NCI-H1105 (cell line): ENCODE measurements around the gene UBE2I.
A peak's percentile ranks its signal among the peaks of the same experiment; 100 is the strongest.

Experiments used
- DNase-seq: peaks from one replicate; lab custom pipeline; 2025; lab: John Stamatoyannopoulos, UW

The UBE2I gene

GRCh38 chr16:1343428-1344242 lies 34.2 kb downstream of the UBE2I start:
- DNase-seq, result no peak

DNA sequence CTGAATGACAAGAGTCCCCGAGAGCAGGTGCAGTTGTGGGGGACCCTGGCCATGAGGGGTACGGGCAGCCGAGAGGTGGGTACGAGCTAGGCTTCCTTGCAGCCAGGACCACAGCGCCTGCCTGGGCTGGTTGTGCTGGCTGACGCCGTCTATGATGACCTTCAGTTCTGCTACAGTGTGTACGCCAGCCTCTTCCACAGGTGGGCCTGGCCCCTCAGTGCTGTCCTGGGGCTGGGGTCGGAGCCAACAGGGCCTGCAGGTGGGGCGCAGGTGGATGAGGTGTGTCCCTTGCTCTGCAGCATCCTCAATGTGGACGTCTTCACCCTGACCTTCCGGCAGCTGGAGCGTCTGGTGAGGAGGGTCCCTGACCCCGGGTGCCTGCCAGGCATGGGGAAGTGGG lies 35.1 kb downstream of the UBE2I start:
- DNase-seq, result no peak

DNA sequence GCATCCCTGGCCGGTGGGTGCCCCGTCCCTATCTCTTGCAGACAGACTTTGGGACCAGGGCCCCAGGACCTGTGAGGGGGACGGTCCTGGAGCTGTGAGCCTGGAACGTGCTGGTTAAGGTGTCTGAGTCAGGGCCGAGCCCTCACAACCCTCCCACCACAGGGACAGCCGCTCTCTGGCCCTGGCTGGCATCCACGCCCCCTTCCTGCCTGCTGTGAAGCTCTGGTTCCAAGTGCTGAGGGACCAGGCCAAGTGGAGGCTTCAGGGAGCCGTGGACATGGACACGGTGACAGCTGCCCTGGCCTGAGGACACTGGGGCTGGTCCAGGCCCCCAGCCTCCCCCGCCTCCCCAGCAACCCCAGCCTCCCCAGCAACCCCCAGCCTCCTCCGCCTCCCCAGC lies 35.7 kb downstream of the UBE2I start:
- no peak for DNase-seq

GRCh38 chr16:1345651-1346421 lies 36.4 kb downstream of the UBE2I start:
- no peak for DNase-seq

GRCh38 chr16:1346422-1347285 lies 37.2 kb downstream of the UBE2I start:
- no peak for DNase-seq

DNA sequence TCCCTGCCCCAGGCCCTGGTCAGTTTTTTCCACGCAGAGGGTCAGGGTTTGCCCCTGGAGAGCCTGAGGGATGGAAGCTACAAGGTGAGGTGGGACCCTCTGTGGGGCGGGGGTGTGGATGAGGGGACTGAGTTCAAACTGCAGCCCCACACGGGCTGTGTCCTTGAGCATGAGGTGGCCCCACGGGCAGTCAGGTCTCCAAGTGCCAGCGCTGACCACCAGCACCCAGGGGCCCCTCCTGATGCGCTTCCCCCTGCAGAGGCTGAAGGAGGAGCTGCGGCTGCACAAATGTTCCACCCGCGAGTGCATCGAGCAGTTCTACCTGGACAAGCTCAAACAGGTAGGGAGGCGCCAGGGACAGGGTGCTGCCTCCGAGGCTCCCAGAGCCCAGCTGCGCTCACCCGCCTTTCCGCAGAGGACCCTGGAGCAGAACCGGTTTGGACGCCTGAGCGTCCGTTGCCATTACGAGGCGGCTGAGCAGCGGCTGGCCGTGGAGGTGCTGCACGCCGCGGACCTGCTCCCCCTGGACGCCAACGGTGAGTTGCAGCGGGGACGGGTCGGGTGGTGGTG lies 37.9 kb downstream of the UBE2I start:
- no peak for DNase-seq

DNA sequence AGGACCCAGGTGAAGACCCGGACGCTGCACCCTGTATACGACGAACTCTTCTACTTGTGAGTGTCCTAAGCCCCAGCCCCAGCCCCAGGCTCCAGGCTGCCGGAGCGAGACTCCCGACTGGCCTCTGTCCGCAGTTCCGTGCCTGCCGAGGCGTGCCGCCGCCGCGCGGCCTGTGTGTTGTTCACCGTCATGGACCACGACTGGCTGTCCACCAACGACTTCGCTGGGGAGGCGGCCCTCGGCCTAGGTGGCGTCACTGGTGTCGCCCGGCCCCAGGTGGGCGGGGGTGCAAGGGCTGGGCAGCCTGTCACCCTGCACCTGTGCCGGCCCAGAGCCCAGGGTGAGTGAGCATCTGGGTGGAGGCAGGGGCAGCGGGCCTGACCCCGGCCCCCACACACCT lies 38.5 kb downstream of the UBE2I start:
- DNase-seq, result no peak

GRCh38 chr16:1348441-1348840 lies 39.0 kb downstream of the UBE2I start:
- DNase-seq, result no peak

- DNase-seq, result no peak
Measured at GRCh38 chr16:1348926-1349325, 39.5 kb downstream of the UBE2I start.

- DNase-seq, result no peak
Measured at GRCh38 chr16:1349351-1349750, 39.9 kb downstream of the UBE2I start.

DNA sequence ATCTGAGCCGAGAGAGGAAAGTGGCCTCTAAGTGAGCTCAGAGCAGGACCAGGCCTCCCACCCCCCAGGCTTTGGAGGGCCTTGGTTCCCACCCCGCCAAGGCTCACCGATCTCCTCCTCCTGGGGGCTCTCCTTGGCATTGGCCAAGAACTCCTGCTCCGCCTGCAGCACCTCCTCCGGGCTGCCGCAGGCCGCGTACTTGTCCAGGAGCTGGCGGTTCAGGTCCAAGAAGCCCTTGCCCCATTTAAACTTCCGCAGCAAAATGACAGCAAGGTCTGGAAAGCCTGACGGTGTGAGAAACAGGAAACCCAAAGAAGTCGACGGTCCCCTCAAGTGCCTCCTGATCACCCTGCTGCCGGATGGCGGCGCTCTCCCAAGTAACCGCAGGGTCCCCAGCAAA lies 40.5 kb downstream of the UBE2I start:
- DNase-seq, result no peak

DNA sequence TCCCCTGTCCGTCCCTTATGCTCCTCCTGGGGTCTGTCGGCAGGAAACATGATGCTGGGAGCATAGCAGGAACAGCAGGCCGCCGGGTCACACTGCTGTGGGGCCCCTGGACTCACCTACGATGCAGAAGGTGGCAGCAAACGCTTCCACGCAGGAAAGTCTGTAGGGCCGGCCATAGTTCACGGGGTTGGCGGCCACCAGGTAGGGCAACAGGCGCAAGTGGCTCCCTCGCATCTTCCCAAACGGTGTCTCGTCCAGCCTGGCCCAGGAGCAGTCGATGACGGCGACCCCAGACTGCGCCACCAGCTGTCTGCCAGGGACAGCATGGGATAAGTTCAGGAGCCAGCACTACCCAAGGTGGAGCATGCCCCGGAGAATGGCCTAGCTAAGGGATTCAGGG lies 41.3 kb downstream of the UBE2I start:
- DNase-seq, result no peak

GRCh38 chr16:1351215-1351581 lies 41.8 kb downstream of the UBE2I start:
- no peak for DNase-seq

- peak; percentile 52 for DNase-seq
Measured at GRCh38 chr16:1351582-1352362, 42.3 kb downstream of the UBE2I start, which contains the start of the genes GNPTG and TSR3. Gene GNPTG (plus strand): TSS chr16:1351931. CDS start chr16:1351966, 35 bp downstream. Gene TSR3 (minus strand): TSS chr16:1351878. CDS start chr16:1351804, 74 bp downstream.

- DNase-seq, result no peak
Measured at GRCh38 chr16:1354815-1355540, 45.5 kb downstream of the UBE2I start.

DNA sequence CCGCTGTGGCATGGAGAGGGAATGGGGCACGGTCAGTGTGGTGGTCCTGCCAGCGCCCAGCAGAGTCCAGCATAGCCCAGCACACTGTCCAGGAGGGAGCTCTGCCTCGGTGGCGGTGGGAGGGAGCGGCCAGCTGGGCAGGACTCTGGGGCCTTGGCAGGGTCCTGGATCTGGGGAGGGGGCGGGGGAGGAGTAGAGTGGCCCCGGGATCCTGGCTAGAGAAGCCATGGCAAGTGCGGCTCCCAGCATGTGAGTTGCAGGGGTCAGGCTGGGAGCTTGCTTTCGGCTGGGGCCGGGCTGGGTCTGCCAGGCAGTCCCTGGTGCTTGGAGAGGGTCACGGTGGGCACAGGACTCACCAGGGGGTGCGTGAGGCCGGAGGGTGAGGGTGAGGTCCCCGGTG lies 46.2 kb downstream of the UBE2I start:
- DNase-seq, result no peak

GRCh38 chr16:1356061-1356900 lies 46.8 kb downstream of the UBE2I start:
- no peak for DNase-seq

GRCh38 chr16:1357906-1358566 lies 48.6 kb downstream of the UBE2I start:
- no peak for DNase-seq
